GM10266 (cell line): ENCODE data around the gene PLXNA4.
"Not testable (repeated sequence)": the region's sequence is repeated elsewhere in the genome, so short reads cannot be mapped to it uniquely, and the experiment has no call there.

Experiments
- DNase-seq: peaks from one replicate; pipeline ENCODE4 v3.0.0; 2012; ENCODE audit errors: extremely low spot score
- TF ChIP-seq, protein P1 (sequence below): IDR thresholded peaks from 2 replicates; pipeline ENCODE4 v1.5.1; 2012; ENCODE audit warnings: mild to moderate bottlenecking, low read depth; ENCODE audit not compliant: control insufficient read depth, insufficient read depth; ENCODE audit errors: missing control alignments

The PLXNA4 gene

DNA sequence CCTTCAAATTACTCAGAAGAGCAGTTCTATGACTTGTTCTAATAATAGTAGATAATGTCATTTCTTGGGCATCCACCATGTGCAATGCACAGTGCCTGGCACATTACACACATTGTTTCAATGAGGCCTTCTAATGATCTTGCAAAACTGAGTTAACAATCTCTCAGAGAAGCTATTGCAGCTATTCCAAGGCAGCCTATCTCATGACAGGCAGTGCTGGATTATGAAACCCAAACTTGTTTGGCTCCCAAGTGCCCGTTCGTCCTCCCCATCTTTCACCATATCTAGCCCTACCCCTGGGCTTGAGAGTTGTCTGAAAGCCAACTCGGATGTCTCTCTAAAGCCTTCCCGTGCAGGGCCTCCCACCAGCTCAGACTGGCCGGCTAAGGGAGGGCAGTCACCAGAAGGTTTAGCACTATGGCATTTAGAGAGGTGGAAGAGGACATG lies 405.1 kb downstream of the PLXNA4 start:
- TF ChIP-seq, protein P1, sequence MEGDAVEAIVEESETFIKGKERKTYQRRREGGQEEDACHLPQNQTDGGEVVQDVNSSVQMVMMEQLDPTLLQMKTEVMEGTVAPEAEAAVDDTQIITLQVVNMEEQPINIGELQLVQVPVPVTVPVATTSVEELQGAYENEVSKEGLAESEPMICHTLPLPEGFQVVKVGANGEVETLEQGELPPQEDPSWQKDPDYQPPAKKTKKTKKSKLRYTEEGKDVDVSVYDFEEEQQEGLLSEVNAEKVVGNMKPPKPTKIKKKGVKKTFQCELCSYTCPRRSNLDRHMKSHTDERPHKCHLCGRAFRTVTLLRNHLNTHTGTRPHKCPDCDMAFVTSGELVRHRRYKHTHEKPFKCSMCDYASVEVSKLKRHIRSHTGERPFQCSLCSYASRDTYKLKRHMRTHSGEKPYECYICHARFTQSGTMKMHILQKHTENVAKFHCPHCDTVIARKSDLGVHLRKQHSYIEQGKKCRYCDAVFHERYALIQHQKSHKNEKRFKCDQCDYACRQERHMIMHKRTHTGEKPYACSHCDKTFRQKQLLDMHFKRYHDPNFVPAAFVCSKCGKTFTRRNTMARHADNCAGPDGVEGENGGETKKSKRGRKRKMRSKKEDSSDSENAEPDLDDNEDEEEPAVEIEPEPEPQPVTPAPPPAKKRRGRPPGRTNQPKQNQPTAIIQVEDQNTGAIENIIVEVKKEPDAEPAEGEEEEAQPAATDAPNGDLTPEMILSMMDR = no peak
- no peak for DNase-seq

DNA sequence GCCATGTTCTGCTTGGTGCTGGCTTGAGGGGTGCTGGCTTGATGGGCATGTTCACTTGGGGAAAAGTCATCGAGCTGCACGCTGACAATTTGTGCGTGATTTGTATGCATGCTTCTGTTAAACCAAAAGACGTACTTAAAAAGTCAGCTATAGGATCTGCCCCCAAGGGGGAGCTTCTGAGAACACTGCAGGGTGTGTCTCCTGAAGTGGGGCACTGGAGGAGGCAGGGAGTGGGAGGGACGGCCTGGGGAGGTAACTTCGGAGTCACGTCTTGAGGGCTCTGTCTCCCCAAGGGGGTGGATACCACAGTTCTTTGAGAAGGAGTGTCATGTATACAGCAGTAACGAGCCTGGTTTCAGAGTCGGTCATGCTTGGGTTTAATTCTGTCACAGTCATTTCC lies 406.5 kb downstream of the PLXNA4 start:
- TF ChIP-seq, protein P1 = no peak
- DNase-seq = no peak

- DNase-seq = no peak
Measured at GRCh38 chr7:132168239-132168638, 408.0 kb downstream of the PLXNA4 start.

DNA sequence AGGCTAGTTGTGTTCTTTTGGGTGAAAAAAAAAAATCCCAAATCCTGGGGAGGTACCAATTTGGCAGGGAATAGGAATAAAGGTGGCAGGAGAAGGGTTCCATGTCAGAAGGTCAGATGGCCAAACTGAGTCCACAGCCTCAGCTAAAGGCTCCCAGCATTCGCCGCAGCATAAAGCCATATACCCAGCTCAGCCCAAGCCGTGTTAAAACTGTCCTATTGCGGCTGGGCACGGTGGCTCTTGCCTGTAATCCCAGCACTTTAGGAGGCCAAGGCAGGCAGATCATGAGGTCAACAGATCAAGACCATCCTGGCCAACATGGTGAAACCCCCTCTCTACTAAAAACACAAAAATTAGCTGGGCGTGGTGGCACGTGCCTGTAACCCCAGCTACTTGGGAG lies 410.6 kb downstream of the PLXNA4 start:
- DNase-seq = not testable (repeated sequence)

More at GRCh38 chr7:132168239-132168638, 408.0 kb downstream of the PLXNA4 start:
- TF ChIP-seq, protein P1 = no peak

DNA sequence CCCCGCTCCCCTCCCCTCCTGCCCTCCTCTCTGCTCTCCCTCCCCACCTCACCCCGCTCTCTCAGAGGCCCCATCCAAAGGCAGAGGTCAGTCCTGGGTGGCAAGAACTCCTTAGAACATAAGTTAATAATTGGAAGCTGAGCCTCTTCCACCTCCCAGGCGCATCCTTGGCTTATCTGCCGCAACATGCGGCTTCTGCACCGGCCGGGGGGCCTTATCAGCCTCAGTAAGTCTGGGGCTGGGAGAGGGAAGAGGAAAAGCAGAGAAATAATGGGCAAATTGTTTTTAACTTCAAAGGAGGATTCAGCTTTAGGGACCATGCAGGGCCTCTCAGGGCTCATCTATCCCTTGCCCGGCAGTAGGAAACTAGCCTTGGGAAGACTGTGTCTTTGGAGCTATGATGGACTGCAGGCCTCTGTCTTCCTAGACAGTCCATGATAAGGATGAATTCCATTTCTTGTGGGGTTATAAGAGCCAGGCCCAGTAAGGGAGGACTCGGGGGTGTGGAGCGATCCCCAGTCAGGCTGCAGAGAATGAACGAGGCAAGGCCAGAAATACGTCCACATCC lies 411.6 kb downstream of the PLXNA4 start:
- DNase-seq = no peak
- TF ChIP-seq, protein P1 = no peak

DNA sequence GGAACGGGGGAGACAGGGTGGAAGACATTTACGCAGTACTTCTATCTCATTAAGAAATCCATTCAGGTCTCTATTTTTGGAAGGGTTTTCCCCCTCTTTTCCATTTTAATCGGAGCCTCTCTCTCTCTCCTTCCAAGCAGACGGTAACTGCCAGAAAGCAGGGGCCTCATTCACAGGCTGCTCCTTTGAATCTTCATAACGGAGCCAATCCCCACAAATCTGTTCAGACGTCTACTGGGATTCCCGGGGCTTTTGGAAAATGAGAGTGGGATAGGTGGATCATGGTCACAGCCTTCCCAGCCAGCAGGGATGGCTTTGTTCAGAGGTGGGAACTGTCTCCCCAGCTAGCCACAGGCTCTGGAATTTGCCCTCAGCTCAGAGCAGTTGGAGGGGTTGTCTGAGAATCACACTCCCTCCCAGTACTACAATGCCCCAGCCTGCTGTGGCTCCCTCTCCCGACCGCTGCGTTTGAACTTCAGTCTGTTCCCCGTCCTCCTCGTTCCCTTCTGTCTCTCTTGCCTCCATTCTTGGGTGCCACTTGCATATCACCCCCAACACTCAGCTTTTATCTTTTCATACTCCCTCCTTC lies 413.6 kb downstream of the PLXNA4 start:
- TF ChIP-seq, protein P1 = no peak
- DNase-seq = no peak

GRCh38 chr7:132161976-132162375 lies 414.3 kb downstream of the PLXNA4 start:
- DNase-seq = no peak
- TF ChIP-seq, protein P1 = no peak

GRCh38 chr7:132161533-132161915 lies 414.7 kb downstream of the PLXNA4 start:
- DNase-seq = no peak
- TF ChIP-seq, protein P1 = no peak
